ENCODE results near the gene GASK1A.
A peak's percentile ranks its signal among the peaks of the same experiment; 100 is the strongest.

Gene GASK1A

DNA sequence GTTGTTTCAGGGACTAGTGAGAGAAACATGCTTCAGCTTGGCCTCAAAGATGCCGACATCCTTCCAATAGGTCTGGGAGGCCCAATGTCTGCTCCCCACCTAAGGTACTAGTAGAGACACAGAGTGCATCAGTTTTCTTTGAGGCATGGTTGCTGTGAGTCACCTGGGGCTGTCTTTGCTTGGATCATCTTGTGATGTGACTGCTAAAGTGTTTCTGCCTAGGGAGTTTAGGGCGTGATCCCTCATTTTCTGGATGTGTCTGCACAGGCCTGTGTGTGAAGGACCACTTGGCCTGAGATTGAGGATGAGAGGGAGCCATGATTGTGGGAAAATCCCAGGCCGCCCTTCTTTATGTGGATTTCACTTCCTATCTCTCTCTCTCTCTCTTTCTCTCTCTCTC lies 4.8 kb downstream of the GASK1A start:
- DNase-seq = no peak

- no peak for DNase-seq
Observed at GRCh38 chr3:42984701-42985100, 5.6 kb downstream of the GASK1A start.

GRCh38 chr3:42988097-42988496 lies 9.0 kb downstream of the GASK1A start:
- no peak for DNase-seq

- no peak for DNase-seq
Observed at GRCh38 chr3:42988566-42988965, 9.5 kb downstream of the GASK1A start.

GRCh38 chr3:42991341-42992315 lies 12.5 kb downstream of the GASK1A start:
- DNase-seq = no peak

DNA sequence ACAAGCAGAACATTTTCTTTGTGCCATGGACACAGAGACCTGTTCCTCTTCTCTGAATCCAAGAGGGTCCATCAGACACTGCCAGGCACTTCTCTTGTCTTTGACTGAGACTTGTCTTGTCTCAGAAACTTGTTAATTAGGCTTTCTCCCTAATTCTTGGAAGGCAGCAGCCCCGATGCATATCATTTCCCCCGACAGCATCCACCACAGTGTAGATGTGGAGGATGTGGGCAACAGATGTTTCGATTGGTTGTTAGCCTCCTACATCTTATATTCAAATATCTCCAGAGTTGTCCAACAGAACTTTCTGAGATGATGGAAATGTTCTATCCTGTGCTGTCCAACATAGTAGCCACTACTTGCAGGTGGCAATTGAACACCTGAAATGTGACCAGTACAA lies 15.5 kb downstream of the GASK1A start:
- DNase-seq = no peak

- DNase-seq = no peak
Observed at GRCh38 chr3:42996021-42996420, 16.9 kb downstream of the GASK1A start.

DNA sequence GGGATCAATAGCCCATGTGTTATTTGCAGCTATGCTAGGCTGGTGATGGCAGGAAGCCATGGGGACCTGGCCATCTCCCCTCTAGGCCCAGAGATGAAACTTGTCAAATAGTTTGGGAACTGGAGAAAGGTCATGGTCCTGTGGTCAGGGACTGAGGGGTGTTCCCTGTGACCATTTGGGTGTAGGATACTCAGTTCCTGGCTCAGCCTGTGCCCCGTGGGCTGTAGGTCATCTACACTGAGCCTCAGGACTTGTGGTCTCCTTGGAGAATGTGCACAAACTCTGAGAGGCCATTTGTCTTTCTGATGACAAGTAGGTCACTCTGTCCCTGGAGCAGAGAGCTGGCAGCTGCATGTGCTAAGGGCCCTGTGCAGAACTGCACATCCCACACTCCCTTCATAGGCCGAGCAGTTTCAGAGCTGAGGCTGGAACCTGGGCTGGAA lies 17.5 kb downstream of the GASK1A start:
- no peak for DNase-seq

DNA sequence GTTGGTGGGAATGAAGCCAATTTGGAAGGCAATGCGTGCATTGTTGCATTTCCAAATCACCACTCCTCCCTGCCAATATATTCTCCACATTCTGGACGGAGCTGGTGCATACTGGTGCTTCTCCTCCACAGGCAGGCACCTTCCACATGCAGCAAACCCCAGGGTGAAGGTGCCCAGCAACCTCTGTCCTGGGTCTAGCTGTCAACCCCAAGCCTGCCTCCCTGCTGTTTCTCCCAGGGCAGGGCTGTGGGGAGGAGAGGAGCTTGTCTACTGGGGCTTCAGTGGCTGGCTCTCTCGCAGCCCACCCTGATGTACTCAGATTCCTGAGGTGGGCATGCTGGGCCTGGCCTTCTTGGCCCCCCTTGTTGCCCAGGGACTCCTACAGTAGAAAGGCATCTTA lies 20.1 kb downstream of the GASK1A start:
- DNase-seq = no peak

- DNase-seq = no peak
Observed at GRCh38 chr3:42999632-43000031, 20.5 kb downstream of the GASK1A start.

- DNase-seq = no peak
Observed at GRCh38 chr3:43000387-43000786, 21.3 kb downstream of the GASK1A start.

- DNase-seq = no peak
Observed at GRCh38 chr3:43001094-43001553, 22.0 kb downstream of the GASK1A start.

DNA sequence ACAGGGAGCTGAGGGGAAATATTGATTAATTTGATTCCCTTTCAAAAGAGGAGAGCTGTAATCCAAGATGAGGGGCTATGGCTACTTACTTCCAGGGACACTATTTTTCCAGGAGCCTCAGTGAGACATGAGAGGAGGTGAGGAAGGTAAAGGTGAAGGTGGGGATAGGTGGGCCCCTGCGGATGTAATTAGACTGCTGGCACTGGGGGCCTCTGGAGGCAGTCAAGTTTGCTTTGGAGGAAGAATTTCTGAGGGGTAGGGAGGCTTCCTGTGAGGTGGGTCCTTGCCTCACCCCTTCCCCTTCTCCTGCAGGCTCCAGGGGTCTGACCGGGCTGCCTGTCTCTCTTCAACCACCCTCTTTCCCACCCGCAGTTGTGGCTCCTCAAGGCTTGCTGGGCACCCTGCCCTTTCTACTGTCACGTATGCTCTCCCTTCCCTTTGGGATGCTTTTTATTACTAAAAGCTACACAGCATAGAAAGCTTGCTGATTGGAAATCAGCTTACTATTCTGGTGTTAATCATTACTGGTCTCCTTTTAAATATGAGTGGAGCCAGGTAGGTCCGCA lies 22.5 kb downstream of the GASK1A start:
- DNase-seq = no peak

- no peak for DNase-seq
Observed at GRCh38 chr3:43004282-43004681, 25.2 kb downstream of the GASK1A start.

- no peak for DNase-seq
Observed at GRCh38 chr3:43005253-43005652, 26.1 kb downstream of the GASK1A start.

- no peak for DNase-seq
Observed at GRCh38 chr3:43005981-43006380, 26.9 kb downstream of the GASK1A start.

- DNase-seq = no peak
Observed at GRCh38 chr3:43006825-43007224, 27.7 kb downstream of the GASK1A start.

DNA sequence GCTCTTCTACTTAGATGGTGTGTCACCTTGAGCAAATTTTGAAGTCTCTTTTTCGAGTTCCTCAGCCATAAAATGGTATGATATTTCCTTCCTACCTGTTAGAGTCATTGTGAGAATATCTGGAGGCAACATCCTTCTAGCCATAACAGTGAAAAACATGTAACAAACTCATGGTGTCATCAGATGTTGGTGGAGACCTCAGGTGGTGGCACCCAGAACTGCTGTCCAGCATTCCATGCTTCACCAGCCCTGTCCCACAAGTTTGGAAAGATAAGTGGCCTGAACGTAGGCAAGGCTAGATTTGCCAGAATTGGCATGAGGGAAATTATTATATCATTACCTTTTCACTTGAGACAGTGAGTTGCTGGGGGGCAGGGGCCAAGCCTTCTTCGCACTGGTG lies 30.4 kb downstream of the GASK1A start:
- DNase-seq = no peak

DNA sequence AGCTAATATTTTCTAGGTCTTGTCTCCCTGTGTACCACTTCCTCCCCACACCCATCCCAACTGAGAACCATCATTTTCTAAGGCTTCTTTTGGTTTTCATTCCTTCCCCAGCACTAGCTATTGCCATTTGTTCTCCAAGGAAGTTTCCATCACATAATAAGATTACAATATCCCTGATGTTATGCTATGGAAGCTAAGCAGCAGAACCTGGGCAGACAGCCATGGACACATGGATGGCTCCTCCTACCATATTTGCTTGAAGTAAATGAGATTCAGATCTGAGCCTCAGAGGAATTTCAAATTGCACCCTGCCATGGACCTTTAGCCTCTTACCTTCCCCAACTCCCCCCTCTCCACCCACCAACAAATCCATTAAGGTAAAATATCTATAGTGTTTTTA lies 31.5 kb downstream of the GASK1A start:
- DNase-seq = no peak

DNA sequence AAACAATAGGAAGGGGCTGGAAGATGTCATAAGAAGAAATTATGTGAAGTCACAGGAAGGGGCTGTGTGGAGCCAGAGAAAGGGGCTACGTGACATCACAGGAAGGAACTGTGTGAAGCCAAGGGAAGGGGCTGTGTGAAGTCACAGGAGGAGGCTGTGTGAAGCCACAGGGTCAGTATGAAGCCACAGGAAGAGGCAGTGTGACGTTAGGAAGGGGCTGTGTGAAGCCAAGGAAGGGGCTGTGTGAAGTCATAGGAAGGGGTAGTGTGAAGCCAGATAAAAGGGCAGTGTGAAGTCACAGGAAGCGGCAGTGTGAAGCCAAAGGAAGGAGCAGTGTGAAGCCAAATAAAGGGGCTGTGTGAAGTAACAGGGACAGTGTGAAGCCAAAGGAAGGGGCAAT lies 32.5 kb downstream of the GASK1A start:
- no peak for DNase-seq

- no peak for DNase-seq
Observed at GRCh38 chr3:43012174-43012573, 33.1 kb downstream of the GASK1A start.

DNA sequence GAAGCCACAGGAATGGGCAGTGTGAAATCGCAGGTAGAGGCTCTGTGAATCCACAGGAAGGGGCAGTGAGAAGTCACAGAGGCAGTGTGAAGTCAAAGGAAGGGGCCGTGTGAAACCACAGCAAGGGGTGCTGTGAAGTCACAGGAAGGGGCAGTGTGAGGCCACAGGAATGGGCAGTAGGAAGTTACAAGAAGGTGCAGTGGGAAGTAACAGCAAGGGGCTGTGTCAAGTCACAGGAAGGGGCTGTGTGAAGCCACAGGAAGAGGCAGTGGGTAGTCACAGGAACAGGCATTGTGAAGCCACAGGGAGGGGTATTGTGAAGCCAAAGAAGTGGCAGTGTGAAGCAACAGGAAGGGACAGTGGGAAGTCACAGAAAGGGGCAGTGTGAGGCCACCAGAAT lies 34.1 kb downstream of the GASK1A start:
- DNase-seq = no peak

GRCh38 chr3:43013743-43014155 lies 34.6 kb downstream of the GASK1A start:
- DNase-seq = peak; percentile 36

DNA sequence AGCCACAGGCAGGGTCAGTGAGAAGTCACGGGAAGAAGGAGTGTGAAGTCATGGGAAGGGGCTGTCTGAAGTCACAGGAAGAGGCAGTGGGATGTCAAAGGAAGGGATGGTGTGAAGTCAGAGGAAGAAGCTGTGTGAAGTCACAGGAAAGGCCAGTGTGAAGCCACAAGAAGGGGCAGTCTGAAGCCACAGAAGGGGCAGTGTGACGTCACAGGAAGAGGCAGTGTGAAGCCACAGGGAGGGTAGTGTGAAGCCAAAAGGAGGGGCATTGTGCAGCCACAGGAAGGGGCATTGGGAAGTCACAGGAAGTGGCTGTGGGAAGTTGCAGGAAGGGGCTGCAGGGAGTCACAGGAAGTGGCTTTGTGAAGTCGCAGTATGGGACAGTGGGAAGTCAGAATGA lies 35.1 kb downstream of the GASK1A start:
- DNase-seq = no peak

Data from activated gamma-delta T cell treated with Interleukin-2 at 50 U/mL for 16 hours (primary cell).